ENCODE measurements around the gene SYNGR3.

Gene SYNGR3

DNA sequence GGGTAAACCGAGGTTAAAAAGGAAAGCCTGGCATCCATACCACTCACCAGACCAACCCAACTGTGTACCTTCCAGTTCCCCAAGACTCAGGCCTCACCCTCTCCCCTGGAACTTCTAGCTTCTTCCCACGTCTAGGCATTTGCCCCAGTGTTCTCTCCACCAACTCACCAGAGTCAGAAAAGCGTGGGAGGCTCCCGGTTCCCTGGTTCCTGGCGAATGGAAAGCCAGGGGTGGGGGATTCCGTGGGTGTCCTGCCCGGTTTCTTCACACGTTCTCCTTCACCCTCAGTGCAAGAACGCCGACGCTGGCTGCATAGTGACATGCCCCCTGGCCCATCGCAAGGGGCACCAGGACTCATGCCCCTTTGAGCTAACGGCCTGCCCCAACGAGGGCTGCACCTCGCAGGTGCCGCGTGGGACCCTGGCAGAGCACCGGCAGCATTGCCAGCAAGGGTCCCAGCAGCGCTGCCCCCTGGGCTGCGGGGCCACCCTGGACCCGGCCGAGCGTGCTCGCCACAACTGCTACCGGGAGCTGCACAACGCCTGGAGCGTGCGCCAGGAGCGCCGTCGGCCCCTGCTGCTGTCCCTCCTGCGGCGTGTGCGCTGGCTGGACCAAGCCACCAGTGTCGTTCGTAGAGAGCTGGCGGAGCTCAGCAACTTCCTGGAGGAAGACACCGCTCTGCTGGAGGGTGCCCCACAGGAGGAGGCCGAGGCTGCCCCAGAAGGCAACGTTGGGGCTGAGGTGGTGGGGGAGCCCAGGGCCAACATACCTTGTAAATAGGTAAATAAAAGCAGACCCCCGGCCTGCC is 21.4 kb upstream of the SYNGR3 start:
- POLR2A ChIA-PET, result interaction anchor here (0.6 to 1.3 kb wide), 4 partner anchors 10 to 36 kb away, joined by 3 to 4 read pairs (median 3); partner anchors contain the start of gene MSRB1
- TF ChIP-seq, protein P1, sequence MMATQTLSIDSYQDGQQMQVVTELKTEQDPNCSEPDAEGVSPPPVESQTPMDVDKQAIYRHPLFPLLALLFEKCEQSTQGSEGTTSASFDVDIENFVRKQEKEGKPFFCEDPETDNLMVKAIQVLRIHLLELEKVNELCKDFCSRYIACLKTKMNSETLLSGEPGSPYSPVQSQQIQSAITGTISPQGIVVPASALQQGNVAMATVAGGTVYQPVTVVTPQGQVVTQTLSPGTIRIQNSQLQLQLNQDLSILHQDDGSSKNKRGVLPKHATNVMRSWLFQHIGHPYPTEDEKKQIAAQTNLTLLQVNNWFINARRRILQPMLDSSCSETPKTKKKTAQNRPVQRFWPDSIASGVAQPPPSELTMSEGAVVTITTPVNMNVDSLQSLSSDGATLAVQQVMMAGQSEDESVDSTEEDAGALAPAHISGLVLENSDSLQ (IDR thresholded peaks at IDR 0.05), result no peak
- TF ChIP-seq FOXK2 (IDR thresholded peaks at IDR 0.05), result no peak
- no peak for TF ChIP-seq ELF4 (IDR thresholded peaks at IDR 0.05)
- no peak for TF ChIP-seq FOXA1 (IDR thresholded peaks at IDR 0.05)
- no peak for TF ChIP-seq CTBP1 (IDR thresholded peaks at IDR 0.05; ENCODE audit: borderline replicate concordance)
- TF ChIP-seq LEF1 (IDR thresholded peaks at IDR 0.05; ENCODE audit: borderline replicate concordance), result no peak
- no peak for TF ChIP-seq ZNF384 (IDR thresholded peaks at IDR 0.05)
- no peak for TF ChIP-seq SUZ12 (IDR thresholded peaks at IDR 0.05)
- no peak for TF ChIP-seq BHLHE40 (IDR thresholded peaks at IDR 0.05; ENCODE audit: borderline replicate concordance)
- TF ChIP-seq TARDBP (IDR thresholded peaks at IDR 0.05), result no peak
- no peak for TF ChIP-seq FOXM1 (IDR thresholded peaks at IDR 0.05; ENCODE audit: borderline replicate concordance)
- TF ChIP-seq HDGF (IDR thresholded peaks at IDR 0.05; ENCODE audit: borderline replicate concordance), result no peak
- TF ChIP-seq SP1 (IDR thresholded peaks at IDR 0.05), result no peak
- no peak for TF ChIP-seq ARNT (IDR thresholded peaks at IDR 0.05)
- no peak for TF ChIP-seq L3MBTL2 (conservative IDR thresholded peaks at IDR 0.05)
- no peak for TF ChIP-seq NFRKB (IDR thresholded peaks at IDR 0.05)
- DNase-seq (ENCODE audit: extremely low spot score), result no peak
- CTCF ChIA-PET, result interaction anchor here (1.2 kb wide), 1 partner anchor 27 kb away, joined by 3 read pairs; no protein-coding TSS in a partner anchor

DNA sequence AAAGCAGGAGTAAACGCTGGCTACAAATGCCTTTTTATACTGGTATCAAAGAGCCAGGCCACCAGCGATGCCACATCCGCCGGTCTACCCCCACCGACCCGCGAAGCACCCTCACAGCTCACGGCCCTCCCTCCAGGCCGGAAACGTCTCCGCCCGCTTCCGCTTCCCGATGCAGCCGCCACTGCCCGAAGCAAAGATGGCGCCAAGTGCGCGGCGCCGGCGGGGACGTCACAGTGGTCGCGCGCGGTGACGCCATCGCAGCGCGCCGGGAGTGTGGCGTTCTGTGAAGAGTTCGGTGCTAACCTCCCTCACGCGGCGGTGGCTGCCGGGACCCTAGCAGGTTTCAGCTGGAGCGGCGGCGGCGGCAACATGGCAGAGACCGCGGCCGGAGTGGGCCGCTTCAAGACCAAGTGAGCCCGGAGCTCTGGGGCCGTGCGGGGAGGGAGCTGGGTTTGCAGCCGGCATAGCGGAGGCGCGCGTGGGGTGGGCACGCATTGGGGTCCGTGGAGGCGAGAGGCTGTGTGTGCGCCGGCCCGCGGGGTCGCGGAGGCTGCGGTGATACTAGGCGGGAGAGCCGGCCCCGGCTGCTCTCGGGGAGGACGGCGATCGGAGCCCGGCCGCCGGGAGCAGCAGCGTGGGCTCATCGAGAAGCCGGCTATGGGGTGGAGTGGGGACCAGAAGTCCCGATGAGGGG is 17.8 kb upstream of the SYNGR3 start, which contains the start of gene TBL3:
Gene TBL3, plus strand, starts transcription at position 258 of the 694 bp plus-strand sequence. Its CDS starts 112 bp downstream, at position 370.
- TF ChIP-seq L3MBTL2 (conservative IDR thresholded peaks at IDR 0.05) (peak; percentile 71), SUZ12 (IDR thresholded peaks at IDR 0.05) (no peak), LEF1 (IDR thresholded peaks at IDR 0.05; ENCODE audit: borderline replicate concordance) (peak; percentile 6; the same call in 1 of the 2 replicates), FOXM1 (IDR thresholded peaks at IDR 0.05; ENCODE audit: borderline replicate concordance) (no peak), ELF4 (IDR thresholded peaks at IDR 0.05) (peak; percentile 97)
- DNase-seq (ENCODE audit: extremely low spot score), result peak; percentile 95
- ChIA-PET CTCF (interaction anchor here (0.6 to 1.4 kb wide), 2 partner anchors 43 to 92 kb away, joined by 3 read pairs; no protein-coding TSS in a partner anchor), POLR2A (interaction anchor here (0.6 to 3.4 kb wide), 17 partner anchors 9 to 193 kb away, joined by 3 to 33 read pairs (median 4); partner anchors contain the start of genes GFER, MSRB1, NOXO1 and NUBP2)

DNA sequence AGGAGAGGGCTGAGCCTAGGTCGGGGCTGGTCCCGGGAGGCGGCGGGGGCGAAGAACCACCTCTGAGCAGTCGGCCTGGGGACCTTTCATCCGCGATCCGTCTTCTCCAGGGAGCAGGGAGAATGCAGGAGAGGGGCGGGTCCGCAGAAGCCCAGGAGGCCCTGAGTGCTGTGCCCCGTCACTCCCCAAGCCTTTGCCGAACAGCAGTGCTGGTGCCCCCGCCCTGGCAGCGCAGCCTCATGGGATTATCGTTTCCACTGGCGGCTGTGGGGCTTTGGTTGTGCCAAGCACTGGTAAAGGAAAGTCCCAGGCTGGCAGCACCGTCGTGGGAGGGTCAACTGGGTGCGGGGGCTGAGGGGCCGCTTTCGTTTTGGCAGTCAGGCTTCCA is 17.3 kb upstream of the SYNGR3 start:
- CTCF ChIA-PET, result interaction anchor here (1.4 kb wide), 1 partner anchor 43 kb away, joined by 3 read pairs; no protein-coding TSS in a partner anchor
- POLR2A ChIA-PET, result interaction anchor here (1.2 to 3.4 kb wide), 6 partner anchors 8 to 183 kb away, joined by 4 to 33 read pairs (median 18); partner anchors contain the start of genes MSRB1, NOXO1, RPS2 and TRAF7
- peak; percentile 55 for DNase-seq (ENCODE audit: extremely low spot score)
- no peak for TF ChIP-seq L3MBTL2 (conservative IDR thresholded peaks at IDR 0.05)
- TF ChIP-seq LEF1 (IDR thresholded peaks at IDR 0.05; ENCODE audit: borderline replicate concordance), result no peak
- no peak for TF ChIP-seq CTBP1 (IDR thresholded peaks at IDR 0.05; ENCODE audit: borderline replicate concordance)
- no peak for TF ChIP-seq SP1 (IDR thresholded peaks at IDR 0.05)
- TF ChIP-seq BHLHE40 (IDR thresholded peaks at IDR 0.05; ENCODE audit: borderline replicate concordance), result no peak
- no peak for TF ChIP-seq NFRKB (IDR thresholded peaks at IDR 0.05)
- no peak for TF ChIP-seq FOXA1 (IDR thresholded peaks at IDR 0.05)
- TF ChIP-seq TARDBP (IDR thresholded peaks at IDR 0.05), result no peak
- no peak for TF ChIP-seq FOXM1 (IDR thresholded peaks at IDR 0.05; ENCODE audit: borderline replicate concordance)
- TF ChIP-seq FOXK2 (IDR thresholded peaks at IDR 0.05), result no peak

DNA sequence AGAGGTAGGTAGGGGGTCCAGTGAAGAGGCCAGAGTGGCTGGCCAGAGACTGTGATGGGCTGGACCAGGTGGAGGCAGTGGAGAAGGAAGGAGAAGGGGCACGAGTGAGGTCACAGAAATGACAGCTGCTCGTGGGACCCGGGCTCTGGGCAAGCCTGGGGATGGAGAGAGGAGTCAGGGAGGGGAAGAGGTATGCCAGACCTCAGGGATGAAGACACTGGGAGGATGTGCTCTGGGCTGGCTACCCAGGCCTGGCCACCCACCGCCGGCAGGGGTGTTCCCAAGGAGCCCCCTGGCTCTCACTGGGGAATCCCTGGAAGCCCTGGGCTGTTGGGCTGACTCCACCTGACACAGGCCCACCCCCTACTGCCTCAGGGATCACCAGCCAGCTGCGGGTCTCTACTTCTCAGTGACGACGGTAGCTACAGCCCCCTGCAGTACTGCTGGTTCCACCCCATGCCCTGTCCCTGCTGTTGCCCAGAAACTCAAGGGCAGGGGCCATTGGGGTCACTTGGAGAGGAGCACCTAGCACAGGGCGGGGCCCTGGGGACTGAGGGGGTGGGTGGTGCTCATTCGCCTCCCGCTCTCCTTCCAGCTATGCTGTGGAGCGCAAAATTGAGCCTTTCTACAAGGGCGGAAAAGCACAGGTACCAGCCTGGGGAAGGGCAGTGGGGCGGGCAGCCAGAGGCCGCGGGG is 16.2 kb upstream of the SYNGR3 start:
- DNase-seq (ENCODE audit: extremely low spot score), result no peak
- TF ChIP-seq, protein P1 (IDR thresholded peaks at IDR 0.05), result no peak
- TF ChIP-seq LEF1 (IDR thresholded peaks at IDR 0.05; ENCODE audit: borderline replicate concordance) (no peak), ARNT (IDR thresholded peaks at IDR 0.05) (no peak), TARDBP (IDR thresholded peaks at IDR 0.05) (no peak), FOXA1 (IDR thresholded peaks at IDR 0.05) (no peak), ELF4 (IDR thresholded peaks at IDR 0.05) (no peak), SP1 (IDR thresholded peaks at IDR 0.05) (no peak), HDGF (IDR thresholded peaks at IDR 0.05; ENCODE audit: borderline replicate concordance) (no peak), ZNF384 (IDR thresholded peaks at IDR 0.05) (no peak), NFRKB (IDR thresholded peaks at IDR 0.05) (no peak), CTBP1 (IDR thresholded peaks at IDR 0.05; ENCODE audit: borderline replicate concordance) (no peak), L3MBTL2 (conservative IDR thresholded peaks at IDR 0.05) (no peak), BHLHE40 (IDR thresholded peaks at IDR 0.05; ENCODE audit: borderline replicate concordance) (no peak)
- ChIA-PET POLR2A (interaction anchor here (1.8 to 3.4 kb wide), 3 partner anchors 8 to 12 kb away, joined by 7 to 28 read pairs (median 27); partner anchors contain the start of genes NOXO1 and RPS2), CTCF (no interaction called here)

Measured in HEK293T (cell line).